Left renal cortex interstitium (tissue), 4 donors: ENCODE results near the gene RAPGEFL1. TPM values are rescaled to one million over a fixed set of nuclear protein-coding genes. Genes with fewer than 3 reads are reported as not detected.
"Not testable (repeated sequence)": the region's sequence is repeated elsewhere in the genome, so short reads cannot be mapped to it uniquely, and the experiment has no call there.

Experiments used
- DNase-seq, 4 donors: peaks; one replicate each; pipeline ENCODE4 v3.0.0-alpha.2; 2013; ENCODE audit warnings: low read depth in 4 of 4, low spot score in 2 of 4, missing footprints in 1 of 4
- polyA plus RNA-seq, 4 donors: library from polyadenylated mRNA; unstranded; fragments of 120-200 nt; gene quantifications; one replicate each; pipeline ENCODE4 v1.2.1, GENCODE V29; 2013; ENCODE audit not compliant: insufficient read length in 4 of 4

RAPGEFL1 gene
- polyA plus RNA-seq, 4 donors = 6.3 to 17.1 (median 11.3) TPM

DNA sequence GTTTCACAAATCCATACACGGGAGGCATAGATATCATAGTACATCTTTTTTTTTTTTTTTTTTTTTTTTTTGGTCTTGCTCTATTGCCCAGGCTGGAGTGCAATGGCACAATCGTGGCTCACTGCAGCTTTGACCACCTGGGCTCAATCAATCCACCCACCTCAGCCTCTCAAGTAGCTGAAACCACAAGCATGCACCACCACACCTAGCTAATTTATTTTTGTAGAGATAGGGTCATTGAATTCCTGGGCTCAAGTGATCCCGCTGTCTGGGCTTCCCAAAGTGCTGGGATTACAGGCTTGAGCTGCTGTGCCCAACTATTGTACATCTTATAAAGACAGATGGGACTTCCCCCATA is 3.5 kb upstream of the RAPGEFL1 start:
- DNase-seq = no peak

DNA sequence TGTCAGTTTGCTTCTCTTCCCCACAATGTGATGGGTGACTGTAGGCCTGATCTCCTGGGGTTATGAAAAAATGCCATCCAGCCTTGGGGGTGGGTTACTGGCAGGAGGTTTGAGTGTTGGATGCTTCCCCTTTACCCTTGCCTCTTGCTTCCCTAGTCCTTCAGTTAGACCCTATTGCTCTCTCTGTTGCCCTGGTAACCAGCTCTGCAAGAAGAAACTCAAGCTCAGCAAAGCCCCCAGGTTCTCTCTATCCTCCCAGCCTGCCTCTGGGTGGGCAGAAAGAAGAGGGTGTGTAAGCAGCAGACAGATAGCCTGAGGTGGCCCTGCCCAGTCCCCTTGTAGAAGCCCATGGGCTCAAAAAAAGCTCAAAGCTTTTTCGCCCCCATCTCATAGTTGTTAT is 2.8 kb upstream of the RAPGEFL1 start:
- no peak for DNase-seq

DNA sequence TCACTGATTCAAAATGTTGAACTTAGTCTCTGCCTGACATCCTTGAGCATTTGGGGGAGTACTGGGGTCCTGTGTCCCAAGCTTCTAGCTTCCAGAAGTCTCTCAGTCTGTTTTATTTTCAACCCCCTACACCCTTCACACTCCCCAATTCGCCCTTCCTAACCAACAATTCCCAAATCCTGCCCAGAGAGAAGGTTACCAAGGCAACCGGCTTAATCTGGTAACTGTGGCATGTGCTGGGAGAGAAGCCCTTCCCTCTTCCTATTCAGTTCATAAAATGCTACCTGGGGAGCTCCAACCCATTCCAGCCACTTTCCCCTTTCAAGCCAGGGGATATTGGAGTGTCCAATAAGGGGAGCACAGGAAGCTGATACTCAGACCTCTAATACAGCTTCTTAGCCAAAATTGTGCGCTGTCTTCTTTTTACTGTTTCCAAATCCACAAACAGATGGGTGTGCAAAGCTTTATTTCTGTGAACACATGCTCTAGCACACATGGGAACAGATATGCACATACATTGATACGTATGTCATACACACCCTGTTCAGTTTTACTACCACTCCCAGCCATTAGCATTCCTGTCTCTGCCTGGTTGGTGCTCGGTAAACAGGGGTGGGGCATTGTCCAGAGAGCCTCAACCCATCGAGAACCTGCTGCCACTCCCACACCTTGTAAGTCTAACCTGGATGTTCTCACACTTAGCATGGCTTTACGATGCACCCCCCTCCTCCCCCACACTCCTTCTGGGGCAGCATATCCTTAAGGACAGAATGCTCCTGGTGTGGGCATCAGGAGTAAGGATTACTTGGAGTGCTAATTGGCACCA is 1.1 kb upstream of the RAPGEFL1 start:
- no peak for DNase-seq

DNA sequence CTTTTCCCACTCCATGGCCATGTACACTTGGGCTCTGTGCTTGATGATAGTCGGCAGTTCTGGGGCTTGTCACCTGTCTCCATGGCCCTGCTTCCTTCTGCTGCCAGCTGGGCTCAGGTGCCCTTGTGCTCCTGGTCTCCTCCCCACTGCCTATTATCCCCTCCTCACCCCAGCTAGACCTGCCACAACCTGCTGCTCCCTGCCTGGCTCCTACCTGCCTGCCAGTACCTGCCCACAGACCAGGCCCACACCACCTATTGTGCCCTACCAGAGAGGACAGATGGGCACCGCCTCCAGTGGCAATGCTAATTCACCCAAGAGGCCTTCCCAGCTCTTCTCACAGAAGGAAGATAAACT is 538 bp upstream of the RAPGEFL1 start:
- DNase-seq = no peak

DNA sequence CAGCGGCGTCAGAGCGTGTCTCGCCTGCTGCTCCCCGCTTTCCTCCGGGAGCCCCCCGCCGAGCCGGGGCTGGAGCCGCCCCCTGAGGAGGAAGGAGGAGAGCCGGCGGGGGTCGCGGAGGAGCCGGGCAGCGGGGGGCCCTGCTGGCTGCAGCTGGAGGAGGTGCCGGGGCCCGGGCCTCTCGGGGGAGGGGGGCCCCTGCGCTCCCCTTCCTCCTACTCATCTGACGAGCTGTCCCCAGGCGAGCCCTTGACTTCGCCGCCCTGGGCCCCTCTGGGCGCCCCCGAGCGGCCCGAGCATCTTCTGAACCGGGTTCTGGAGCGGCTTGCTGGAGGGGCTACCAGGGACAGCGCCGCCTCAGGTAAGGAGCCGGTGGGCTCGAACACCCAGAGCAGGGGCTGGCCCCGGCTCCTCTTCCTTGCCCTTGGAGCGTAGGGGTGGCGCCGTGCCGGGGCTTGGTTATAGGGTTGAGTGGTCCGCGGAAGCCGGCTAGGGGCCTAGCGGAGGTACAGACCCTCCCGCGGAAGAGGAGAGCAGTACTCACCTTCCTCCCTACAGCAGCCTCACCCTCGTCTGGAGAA is 841 bp downstream of the RAPGEFL1 start:
- DNase-seq = no peak

DNA sequence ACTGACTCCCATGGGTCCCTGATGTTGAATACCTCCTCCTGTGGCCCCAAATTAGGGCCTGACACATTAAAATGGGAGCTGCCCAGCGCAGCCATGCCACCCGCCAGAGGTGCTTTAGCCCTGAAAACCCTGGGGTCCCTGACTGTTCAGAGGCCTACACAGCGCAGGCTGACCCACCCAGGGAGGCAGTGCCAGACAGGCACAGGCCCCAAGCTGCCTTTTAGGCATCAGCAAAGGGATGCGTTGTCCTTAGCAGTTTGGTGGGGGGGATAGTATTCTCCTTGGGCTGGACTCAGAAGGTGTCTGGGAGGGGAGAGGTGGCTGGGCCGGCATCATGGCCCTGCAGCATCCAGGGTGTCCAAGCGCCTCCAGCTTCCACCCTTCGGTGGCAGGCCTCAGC is 1.4 kb downstream of the RAPGEFL1 start:
- DNase-seq = no peak

DNA sequence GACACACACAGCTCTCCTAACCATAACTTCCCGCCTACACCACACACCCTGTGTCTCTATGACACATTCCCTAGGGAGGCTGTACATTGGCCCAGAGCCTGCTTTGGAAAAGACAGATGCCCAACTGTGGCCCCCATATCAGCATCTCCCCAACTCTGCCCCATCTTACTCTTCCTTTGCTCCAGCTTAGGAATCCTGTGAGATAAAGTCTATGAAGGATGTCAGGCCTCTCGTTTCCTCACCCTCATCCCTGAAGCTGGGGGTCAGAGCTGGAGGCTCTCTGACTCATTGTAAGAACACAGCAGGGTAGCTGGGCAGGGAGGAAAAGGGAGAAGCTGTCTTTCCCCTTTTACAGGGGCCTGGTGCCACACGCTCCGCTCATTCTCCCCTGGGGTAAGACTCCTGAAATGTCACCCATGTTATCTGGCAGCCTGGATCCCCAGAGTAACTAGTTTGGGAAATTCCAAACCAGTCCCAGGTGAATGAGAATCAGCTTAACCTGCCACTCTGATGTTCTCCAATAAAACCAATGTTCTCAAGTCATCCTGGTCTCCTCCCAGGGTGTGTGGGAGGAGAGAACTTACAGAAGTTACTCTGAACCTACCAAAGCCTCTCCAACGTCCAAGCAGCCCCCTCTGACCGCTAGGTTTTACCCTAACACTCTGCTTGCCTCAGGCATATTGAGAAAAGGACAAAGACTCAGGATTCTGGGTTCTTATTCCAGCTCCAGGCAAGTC is 2.8 kb downstream of the RAPGEFL1 start:
- no peak for DNase-seq

DNA sequence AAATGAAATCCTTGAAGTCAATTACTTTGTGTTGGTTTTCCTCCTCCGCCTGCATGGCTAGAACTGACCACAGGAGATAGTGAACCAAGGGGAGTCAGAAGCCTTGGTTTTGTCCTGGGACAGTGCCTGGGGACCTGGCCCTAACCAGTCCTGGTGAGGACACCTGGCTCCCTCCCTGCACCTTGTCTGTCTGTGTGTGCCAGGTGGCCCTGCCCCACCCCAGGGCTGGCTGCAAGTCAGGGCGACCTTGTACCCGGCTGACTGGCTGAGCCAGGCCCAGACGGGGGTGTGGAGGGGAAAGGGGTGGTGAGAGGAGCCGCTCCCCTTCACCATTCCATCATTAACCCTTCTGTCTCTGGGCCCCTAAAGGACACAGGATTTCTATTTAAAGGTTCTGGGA is 3.4 kb downstream of the RAPGEFL1 start:
- DNase-seq = no peak

DNA sequence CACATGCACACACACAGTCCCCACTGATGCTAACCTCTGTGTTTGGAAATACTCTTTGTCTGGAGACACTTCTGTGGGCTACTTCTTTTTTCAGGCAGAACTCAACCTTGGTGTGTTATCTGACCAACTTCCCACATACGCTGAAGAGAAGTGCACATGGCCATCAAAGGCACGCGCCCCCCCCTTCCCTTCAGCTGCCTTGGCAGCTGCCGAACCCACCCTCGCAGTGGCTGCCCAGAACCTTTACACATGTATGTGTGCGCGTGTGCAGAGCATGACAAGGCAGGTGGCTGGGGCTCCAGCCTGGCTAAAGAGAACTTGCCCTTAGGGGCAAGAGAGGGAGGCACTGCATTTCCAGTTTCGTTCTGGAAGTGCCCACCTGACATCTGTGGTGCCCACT is 3.9 kb downstream of the RAPGEFL1 start:
- DNase-seq = no peak

DNA sequence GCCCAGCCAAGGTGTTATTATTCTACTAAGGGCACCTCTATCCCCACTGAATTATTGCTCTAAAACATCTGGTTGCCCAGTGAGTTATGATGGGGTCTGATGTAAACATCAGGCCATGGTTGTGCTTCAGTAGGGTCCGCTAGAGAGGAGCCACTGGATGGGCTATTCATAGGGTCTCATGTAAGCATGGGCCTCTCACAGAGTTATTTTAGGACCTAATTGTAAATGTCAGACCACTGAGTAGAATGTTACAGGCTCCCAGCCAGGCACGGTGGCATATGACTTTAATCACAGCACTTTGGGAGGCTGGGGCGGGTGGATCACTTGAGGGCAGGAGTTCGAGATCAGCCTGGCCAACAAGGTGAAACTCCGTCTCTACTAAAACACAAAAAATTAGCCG is 5.3 kb downstream of the RAPGEFL1 start:
- no peak for DNase-seq

DNA sequence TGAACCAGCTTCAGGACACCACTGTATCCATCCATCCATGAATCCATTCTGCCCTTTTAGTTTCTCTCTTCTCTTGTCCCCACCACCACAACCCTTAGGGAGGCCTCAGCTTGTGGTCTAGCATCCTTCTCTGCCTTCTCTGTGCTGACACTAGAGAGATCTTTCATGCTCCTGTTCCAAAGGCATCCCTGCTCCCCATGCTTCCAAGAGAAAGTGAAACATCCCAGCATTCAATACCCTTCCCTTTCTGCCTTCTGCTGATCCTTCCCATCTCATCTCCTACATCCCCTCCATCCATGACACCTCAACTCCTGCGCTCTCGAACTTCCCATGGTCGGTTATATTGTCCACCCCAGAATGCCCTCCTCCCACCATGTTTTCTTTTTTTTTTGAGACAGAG is 10.0 kb downstream of the RAPGEFL1 start:
- no peak for DNase-seq

DNA sequence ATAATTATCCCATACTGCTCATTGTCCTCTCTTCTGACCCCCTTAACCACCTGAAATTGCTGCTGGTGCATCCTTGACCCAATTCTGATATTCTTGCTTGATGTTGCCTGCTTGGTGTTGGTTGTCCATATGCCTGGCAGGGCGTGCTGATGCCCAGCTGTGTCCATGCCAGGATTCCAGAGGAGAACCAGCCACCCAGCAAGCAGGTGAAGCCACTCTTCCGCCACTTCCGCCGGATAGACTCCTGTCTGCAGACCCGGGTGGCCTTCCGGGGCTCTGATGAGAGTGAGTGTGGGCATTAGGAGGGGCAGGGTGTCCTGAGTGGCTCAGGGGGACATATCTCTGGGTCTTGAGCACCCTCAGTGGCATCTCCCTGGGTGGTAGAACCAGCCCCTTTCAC is 11.4 kb downstream of the RAPGEFL1 start:
- no peak for DNase-seq

DNA sequence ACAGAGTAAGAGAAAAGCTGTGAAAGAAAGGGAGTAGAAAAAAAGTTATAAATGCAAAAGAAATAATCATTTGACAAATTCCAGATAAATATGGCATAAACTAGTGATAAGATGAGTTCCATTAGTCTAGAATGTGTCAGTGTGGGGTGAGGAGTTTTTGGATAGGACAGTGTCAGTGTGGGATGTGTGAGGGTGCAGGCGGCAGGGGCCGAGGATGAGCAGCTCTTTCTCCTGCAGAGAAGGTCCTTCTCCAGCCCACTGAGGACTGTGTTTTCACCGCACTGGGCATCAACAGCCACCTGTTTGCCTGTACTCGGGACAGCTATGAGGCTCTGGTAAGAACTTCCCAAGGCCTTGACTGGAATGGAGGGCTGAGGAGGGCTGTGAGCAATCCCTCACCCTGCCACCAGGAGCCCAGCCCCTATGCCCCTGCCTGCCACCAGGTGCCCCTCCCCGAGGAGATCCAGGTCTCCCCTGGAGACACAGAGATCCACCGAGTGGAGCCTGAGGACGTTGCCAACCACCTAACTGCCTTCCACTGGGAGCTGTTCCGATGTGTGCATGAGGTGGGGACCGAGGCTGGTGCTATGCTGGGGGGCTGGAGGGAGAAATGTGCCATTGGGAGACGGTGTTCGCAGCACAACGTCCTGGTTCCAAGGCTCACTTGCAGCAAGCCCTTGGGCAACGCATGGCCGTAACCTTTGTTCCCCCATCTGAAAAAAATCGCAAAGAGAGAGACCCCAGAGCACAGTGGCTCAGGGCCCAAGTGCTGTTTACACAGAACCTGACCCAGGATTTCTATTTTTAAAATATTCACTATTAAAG is 13.1 kb downstream of the RAPGEFL1 start:
- DNase-seq = no peak

DNA sequence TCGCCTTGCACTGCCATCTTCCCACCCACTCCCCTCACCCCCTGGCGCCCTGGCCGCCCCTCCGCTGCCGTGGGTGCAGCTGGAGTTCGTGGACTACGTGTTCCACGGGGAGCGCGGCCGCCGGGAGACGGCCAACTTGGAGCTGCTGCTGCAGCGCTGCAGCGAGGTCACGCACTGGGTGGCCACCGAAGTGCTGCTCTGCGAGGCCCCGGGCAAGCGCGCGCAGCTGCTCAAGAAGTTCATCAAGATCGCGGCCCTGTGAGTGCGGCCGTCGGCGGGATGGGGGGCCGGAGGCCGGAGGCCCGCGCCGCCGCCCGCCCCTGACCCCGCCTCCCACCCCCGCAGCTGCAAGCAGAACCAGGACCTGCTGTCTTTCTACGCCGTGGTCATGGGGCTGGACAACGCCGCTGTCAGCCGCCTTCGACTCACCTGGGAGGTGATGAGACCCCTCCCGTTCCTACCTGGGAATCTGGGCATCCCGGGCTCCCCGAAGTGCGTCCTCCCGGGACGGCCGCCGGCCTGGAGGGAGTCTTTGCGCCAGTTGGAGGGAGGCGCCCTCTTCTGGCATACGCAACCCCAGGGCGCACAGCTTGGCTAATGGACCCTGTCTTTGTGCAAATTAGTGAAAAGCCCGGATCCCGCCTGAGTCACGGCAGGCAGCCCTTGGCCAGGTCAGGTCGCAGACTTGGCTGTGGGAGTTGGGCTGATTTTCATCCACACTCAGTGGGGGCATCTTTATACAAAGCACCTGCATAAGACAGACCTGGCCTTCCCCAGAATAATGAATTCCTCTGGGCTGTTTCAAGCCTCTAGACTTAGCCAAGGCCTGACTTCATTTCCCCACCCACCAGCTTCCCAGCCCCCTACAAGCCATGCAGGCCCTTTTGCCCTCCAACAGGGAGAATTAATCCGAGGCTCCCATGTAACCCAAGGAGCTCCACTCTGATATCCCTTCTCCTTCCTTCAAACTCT is 14.3 kb downstream of the RAPGEFL1 start:
- DNase-seq = peak in 3 of 4 donors; percentile 41 to 66 (median 59)

DNA sequence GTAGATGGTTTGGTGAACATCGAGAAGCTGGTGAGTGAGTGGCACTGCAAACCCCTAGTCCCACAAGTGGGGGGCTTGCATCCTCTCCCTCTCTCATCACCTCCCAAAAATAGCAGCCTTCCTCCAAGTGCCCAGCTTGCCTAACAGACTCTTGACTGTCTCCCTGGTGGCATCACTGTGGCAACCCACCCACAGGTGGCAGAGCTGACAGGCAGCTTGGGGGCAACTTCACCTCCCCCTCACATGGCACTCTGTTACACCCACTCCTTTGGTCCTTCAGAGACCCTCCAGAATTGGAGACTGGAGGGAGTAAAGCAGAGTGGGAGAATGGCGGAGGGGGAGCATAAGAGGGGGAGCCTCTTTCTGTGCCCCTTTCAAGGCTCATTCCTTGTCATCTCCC is 15.7 kb downstream of the RAPGEFL1 start:
- DNase-seq = no peak

DNA sequence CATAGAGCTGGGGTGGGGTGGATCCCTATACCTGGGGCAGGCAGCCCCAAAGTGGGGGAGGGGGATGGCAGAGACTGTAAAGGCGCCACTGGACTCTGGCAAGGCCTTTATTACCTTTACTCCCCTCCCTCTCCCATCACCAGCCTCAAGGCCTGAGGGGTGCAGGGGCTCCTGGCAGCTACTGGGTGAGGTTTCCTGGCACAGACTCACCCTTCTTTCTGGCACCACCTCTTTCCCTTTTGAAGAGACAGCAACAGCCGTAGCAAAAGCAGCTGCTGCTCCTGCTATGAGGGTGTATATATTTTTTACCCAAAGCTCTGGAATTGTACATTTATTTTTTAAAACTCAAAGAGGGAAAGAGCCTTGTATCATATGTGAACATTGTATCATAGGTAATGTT is 17.6 kb downstream of the RAPGEFL1 start:
- DNase-seq = no peak

DNA sequence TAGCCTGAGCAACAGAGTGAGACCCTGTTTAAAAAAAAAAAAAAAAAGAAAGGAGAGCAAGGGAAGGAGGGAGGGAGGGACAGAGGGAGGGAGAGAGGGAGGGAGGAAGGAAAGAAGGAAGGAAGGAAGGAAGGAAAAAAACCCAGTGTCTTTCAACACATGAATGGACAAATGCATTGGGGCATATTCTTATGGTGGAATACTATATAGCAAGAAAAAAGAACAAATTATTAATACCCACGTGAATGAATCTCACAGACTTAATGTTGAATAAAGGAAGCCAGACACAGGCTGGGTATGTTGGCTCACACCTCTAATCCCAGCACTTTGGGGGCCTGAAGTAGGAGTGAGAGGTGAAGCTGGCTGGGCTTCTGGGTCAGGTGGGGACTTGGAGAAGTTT is 20.3 kb downstream of the RAPGEFL1 start:
- no peak for DNase-seq

DNA sequence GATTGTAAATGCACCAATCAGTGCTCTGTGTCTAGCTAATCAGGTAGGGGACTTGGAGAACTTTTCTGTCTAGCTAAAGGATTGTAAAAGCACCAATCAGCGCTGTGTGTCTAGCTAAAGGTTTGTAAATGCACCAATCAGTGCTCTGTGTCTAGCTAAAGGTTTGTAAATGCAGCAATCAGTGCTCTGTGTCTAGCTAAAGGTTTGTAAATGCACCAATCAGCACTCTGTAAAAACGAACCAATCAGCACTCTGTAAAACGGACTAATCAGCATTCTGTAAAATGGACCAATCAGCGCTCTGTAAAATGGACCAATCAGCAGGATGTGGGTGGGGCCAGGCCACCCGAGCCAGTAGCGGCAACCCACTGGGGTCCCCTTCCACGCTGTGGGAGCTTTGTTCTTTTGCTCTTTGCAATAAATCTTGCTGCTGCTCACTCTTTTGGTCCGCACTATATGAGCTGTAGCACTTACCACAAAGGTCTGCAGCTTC is 20.7 kb downstream of the RAPGEFL1 start:
- not testable (repeated sequence) for DNase-seq

DNA sequence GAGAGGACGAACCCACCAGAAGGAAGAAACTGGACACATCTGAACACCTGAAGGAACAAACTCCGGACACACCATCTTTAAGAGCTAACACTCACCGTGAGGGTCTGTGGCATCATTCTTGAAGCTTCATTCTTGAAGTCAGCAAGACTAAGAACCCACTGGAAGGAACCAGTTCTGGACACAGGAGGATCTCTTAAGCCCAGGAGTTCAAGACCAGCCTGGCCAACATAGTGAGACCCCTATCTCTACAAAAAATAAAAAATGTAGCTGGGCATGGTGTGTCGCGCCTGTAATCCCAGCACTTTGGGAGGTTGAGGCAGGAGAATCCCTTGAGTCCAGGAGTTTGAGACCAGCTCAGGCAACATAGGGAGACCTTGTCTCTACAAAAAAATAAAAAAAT is 21.3 kb downstream of the RAPGEFL1 start:
- no peak for DNase-seq

DNA sequence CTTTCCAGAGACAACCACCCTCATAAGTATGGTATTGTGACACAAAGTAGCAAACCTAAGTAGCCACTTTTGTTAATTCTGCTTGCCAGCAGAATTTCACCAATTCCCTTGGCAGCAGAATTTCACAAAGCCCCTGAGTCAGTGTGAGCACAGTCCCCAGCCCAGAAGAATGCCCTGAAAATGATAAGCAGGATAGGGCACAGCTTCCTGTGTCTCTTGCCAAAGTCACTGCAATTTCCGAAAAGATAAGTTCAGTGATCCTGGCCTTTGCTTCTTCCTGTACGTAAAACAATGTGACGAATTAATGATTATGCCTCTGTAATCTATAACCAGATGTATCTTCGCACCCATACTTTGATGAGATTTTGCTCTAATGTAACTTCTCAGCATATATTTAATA is 25.9 kb downstream of the RAPGEFL1 start:
- DNase-seq = no peak
